ENCODE results near the gene TSC1. TPM values are rescaled to one million over a fixed set of nuclear protein-coding genes. Genes with fewer than 3 reads are reported as not detected.
"Not testable (repeated sequence)": the region's sequence is repeated elsewhere in the genome, so short reads cannot be mapped to it uniquely, and the experiment has no call there.

Gene TSC1
- total RNA-seq, 1 donor from 2014 or later, result 22.6 TPM

DNA sequence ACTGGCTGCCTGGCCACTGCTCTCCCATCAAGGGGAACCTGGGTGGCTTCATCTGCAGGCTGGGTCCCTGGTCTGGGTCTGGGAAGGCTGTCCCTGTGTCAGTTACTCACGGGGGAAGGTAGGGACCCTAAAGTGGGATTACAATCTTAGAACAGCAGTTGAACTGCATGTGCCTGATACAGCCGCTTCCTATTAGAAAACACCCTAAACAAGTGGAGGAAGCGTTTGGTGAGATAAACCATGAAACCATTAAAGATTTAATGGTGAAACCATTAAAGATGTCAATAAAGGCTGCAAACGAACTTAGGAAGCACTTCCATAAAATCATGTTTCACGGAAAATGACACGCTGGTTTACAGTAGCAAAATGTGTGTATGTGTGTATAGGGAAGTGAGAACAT, 31.5 kb upstream of the TSC1 start:
- ATAC-seq, result no peak

DNA sequence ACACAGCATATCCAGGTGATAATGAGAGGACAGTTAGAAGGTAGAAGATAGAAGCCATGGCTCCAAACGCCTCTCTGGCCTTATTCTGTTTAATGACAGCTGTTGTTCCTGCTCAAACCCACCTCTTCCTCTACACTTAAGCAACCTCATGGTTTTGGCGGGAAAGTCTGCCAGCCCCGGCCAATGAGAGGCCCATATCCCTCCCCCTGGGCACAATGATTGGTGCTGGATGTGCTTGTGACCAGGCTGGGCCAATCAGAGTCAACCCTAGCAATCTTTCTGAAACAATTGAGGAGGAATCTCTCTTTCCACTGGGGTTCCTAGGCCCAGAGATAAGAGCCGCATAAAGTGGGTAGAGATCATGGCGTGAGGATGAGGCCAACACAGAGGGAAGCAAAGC, 29.3 kb upstream of the TSC1 start:
- no peak for ATAC-seq

DNA sequence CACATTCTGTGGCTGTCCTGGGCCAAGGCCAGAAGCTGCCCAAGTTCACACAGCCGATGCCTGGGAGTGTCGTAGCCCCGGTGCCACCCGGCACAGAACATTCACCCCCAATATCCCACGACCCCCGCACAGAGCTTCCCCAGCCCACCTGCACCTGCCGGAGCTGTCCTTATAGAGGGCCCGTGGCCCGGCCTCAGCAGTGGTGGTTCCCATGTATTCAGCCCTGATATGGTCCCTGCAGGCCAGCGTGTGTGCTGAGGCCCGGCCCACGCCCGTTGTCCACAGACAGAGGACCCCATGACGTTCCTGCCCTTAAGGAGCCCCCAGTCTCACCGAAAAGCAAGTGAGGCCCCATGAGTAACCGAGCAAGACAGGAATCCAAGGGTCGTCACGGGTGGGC, 28.8 kb upstream of the TSC1 start:
- ATAC-seq, result peak; percentile 22

DNA sequence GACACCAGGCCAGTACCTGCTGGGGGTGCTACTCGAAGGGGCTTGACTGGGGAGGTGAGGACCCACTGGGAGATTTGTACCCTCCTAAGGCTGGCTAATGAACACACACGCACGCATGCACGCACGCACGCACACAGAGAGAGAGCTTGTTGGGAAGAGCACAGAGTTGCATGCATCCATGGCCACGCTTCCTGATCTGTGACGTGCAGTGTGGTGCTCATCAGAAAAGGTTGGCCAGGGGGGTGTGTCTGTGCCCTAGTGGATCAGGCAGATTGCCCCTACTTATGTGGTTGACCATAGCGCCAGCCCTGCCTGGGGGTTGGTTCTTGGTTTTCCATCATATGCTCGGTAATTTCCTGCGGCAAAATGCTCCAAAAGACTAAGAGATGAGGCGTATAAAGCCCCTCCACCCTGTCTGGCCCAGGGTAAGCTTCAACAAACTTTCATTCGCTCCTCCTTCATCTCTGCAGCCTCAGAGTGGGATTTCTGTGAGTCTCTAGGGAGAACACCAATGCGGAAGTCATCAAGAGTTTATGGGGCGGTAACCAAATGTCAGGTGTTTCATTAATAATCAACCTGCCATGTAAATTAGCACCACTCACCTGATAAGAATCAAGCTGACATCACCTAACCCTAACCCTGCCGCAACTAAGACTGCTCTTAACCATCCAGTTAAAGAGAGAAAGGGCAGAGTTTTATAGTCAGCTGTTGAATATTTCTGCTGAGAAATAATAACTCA, 26.1 kb upstream of the TSC1 start:
- ATAC-seq, result no peak

DNA sequence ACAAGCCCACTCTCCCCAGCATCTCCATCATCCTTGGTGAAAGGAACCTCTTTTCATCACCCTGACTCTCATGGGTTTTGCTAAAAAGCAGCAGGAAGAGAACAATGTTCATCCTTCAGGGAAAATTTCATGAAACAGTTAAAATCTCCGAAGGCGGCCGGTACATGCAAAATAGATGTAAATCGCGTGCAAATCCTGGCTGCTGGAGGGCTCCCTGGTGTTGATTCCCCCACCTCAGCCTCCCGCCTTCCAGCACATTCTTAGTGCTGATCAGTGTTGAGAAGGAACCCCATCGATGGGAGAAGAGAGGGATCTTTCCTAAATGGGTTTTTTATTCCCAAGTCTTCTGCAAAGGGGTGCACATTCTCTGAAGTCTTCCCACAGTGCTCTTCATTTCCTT, 25.4 kb upstream of the TSC1 start:
- no peak for ATAC-seq

DNA sequence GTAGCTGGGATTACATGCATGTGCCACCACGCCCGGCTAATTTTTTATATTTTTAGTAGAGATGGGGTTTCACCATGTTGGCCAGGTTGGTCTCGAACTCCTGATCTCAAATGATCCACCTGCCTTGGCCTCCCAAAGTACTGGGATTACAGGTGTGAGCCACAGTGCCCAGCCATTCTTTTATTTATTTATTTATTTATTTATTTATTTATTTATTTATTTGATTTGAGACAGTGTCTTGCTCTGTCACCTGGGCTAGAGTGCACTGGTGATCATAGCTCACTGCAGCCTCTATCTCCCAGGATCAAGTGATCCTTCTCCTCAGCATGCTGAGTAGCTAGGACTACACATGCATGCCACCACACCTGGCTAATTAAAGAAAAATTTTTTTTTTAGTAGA, 23.5 kb upstream of the TSC1 start:
- ATAC-seq, result not testable (repeated sequence)

DNA sequence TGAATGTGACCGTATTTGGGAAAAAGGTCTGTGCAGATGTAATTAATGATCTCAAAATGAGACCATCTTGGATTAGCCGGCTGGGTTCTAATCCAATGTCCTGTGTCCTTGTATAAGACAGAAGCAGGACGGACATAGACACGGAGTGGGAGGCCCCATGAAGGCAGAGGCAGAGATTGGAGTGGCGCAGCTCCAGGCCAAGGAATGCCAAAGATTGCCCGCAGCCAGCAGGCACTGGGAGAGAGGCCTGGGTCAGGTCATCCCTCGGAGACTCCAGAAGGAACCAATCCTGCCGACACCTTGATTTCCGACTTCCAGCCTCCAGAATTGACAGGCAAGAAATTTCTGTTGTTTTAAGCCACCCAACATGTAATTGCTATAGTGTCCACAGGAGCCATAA, 21.1 kb upstream of the TSC1 start:
- ATAC-seq, result no peak

DNA sequence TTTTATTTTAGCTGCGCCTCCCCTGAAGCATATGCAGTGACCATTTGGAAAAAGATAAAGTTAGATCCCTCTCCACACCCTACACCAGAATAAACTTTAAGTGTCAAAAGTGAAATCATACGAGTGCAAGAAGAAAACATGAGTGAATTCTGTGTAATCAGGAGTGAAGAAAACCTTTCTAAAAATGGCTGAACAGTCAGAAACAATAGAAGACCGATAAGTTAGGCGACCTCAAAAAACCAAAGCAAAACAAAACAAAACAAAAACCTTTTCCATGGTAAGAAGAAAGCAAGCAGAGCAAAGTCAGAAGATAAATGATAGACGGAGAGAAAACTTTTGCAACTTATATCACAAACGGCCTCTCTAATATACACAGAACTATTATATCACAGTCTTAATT, 16.6 kb upstream of the TSC1 start:
- ATAC-seq, result no peak

DNA sequence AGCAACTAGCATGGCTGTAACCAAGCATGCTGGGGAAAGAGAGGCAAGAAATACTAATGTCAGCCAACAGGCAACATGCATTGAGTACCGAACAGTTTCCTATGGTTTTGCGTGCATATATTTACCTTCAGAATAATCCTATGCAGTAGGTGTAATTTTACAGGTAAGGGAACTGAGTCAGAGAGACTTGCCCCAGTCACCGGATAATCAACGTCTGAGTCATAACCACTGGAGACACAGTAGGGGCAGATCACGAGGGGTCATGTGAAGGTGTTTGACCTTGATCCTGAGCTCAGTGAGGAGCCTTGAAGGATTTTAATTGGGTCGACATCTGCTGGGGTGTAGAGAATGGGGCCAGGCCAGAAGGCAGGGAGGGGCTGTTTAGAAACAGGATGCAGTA, 13.4 kb upstream of the TSC1 start:
- ATAC-seq, result no peak

DNA sequence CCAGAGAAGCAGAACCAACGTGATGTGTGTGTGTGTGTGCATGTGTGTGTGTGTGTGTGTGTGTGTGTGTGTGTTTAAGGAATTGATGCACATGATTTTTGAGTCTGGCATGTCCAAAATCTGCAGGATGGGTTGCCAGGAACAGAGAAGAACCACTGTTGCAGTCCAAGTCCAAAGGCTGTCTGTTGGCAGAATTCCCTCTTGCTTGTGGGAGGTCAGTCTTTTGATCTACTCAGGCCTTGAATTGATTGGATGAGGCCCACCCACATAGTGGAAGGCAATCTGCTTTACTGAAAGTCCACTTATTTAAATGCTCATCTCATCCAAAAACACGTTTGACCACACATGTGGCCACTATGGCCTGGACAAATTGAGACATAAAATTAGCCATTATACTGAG, 11.4 kb upstream of the TSC1 start:
- ATAC-seq, result no peak

DNA sequence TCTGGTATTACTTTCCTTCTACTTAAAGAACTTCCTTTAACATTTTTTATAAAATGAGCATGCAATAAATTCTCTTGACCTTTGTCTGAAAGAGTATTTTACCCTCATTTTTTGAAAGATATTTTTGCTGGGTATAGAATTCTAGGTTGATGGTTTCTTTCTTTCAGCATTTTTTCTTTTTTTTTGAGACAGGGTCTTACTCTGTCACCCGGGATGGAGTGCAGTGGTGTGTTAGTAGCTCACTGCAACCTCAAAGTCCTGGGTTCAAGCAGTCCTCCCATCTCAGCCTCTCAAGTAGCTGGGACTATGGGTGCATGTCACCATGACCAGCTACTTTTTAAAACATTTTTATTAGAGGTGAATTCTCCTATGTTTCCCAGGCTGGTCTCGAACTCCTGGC, 10.7 kb upstream of the TSC1 start:
- ATAC-seq, result no peak

DNA sequence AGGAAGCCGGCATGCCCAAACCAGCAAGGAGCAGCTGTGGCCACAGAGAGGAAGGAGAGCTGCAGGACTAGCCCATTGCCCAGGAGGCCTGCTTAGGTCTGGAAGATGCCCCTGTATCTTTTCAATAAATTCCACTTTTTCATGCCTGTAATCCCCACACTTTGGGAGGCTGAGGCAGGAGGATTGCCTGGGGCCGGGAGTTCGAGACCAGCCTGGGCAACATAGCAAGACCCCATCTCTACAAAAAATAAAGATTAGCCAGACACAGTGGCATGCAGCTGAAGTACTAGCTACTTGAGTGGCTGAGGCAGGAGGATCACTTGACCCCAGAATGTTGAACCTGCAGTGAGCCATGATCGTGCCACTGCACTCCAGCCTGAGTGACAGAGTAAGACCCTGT, 5.3 kb upstream of the TSC1 start:
- no peak for ATAC-seq

DNA sequence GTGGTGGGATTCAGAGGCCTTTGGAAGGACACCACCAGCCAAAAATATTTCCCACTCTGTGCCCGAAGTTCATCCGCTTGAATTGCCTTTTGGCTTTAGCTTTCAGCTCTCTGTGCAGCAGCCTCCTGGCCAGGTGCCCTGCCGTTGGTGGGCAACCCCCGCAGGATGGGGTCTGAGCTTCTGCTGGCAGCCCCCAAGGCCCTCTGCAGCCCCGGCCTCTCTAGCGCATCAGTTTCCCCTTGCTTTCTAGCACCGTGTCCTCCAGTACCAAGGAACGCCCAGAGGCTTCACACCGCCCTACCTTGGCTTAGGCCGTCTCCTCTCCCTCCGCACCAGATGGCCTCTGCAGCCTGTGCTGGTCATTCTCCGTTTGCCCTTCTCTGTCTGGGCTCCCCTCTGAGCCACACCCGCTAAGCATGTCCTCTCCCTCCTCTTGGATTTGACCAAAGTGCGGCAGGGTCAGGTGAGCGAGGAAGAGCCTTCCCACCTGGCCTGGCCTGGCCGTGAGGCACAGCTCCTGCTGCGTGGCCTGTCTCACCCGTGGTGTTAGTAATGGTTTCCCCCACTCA, 4.2 kb upstream of the TSC1 start:
- ATAC-seq, result no peak

DNA sequence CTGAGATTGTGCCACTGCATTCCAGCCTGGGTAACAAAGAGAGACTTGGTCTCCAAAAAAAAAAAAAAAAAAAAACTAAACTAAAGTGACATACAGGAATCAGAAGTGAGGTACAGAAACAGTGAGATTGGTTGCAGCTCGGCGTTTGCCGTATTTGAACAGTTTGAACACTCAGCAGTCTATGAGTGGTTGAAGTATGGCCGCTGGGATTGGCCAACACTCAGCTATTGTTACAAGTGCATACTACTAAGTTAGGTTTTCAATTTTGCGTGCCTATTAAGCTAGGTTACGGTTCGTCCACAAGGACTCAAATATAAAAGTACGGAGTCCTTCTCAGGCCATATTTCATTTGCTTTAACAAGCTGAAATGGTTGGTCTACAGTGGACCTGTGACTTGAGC, 3.3 kb upstream of the TSC1 start:
- no peak for ATAC-seq

DNA sequence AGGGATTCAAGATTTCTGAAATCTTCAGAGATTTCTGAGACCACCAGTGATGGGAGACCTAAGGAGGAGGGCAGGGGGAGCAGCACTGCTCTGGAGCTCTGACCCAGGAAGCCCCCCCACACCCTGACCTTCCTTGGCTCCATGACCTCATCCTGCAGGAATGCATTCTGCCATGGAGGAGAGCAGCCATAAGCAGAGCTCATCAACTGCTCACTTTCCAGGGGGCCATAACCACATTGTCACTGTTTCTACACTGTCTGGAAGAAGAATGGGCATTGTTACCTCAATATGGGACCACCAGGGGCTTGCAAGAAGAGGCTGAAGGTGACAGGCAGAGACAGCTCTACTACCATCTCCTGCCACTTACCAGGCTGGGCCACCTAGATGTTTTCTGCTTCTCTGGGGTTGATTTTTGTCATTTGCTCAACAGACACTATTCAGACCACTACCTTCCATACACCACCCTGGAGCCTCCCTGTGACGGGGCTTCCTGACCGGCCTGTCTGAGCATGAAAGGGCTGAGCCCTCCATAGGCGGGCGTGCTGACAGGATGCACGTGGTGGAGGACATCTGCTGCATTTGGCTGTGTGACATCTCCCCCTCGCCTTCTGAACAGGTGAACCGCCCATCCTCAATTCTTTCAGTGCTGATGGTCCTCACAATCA, 2.3 kb upstream of the TSC1 start:
- ATAC-seq, result no peak

DNA sequence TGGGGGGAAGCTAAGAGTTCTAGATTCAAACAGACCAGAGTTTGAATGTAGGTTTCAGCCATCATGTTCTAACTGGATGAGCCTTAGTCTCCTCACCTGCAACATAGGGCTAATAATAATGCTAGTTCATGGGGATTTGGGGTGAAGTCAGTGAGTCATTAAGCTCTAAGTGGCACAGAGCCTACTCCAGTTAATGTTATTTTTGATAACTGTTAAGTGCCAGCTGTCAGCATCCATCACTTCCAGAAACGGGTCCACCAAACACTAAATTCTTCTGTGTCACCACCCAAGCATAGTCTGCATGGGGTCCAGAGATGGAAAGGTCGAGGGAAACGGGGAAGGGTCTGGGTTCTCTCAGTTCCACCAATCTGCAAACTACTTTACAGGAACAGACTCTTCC, 1.8 kb upstream of the TSC1 start:
- ATAC-seq, result no peak

DNA sequence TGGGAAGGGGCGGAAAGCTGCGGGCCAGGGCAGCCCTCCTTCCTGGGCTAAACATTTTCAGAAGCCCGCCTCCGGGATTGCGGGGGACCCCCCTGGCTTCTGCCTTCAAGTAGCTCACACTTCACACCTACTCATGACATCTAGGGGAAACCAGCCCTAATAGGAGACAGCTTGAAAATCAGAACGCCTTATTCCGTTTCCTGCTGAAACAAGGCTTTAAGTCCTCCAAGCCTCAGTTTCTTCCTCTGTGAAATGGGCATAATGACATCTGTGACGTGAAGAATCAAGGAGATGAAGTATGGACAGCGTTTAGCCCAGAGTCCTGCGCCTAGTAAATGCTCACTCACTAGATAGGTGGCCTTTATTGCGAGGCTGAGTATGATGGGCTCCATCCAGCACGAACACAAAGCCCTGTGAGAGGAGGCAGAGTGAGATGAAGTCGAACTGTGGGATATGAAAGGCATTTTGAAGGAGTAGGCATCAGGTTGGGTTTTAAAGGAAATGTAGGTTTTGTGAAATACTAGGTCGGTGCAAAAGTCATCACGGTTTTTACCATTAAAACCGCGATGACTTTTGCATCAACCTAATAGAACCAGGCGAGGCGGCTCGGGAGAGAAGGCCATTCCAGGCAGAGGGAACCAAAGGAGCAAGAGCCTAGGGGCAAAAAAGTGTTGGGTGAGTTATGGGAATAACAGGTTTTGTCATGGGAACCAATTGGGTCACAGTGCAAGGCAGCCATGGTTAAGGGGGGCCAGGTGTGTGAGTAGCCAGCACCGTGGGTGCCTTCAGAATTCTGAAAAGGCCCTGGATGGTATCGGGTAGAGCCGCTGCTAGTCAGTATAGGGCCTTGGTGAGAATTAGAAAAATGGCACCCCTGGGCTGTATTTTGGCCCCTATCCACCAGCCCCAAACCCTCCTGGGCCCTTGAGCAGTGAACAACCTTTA, 1.0 kb upstream of the TSC1 start:
- ATAC-seq, result no peak

DNA sequence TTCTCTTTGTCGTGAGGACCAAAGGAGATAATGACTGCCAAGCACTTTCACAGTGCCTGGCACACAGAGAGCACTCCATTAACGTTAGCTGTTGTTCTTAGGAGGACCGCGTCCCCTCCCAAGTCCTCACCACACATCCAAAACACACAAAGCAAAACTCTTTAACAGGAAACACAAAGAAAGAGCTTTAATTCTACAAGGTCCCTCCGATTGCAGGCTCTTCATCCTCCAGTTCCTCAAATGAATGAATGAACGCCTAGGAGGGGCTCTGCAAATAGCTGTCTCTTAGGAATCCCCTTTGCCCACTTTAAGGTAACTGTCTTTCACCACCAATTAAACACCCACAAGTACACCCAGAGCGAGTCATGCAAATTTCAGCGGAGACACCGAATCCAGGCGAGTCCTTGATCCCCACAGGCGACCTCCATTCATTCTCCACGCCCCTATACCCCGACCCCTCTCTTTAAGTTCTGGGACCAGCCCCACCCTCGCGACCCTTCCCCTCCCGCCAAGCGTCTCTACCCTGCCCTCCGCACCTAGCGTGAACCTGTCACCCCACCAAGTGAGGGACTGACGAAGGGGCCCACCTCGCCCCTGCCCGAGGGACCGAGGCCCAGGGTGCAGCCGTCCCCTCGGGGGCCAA, 644 bp downstream of the TSC1 start:
- peak; percentile 20 for ATAC-seq

DNA sequence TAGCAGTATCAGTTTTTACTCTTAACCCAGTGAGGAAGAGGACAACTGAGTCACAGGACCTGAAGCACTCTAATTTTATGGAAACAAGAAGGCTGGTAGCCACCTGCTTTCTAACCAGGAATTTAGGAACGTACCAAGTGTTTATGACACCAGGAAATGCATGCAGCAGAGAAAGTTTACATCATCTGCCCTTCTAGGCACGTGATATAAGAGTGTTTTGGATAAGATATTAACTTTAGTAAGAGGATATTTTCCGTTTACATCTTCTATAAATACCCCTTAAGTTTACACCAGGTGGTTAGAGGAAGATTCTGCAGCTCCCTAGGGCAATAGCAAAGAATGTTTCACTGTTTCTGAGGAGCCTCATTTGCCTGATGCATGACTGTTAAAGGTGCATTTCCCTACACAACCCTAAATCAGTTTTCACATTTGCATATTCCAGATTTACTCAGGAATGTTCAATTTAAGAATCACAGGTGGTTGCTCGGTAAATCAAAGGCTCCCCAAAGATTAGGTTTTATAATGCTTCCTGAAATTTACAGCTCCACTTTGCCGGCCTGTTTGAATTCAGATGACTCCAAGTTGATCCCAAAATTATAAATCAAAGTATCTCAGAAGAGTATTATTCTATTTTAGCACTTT, 1.8 kb downstream of the TSC1 start:
- ATAC-seq, result no peak

DNA sequence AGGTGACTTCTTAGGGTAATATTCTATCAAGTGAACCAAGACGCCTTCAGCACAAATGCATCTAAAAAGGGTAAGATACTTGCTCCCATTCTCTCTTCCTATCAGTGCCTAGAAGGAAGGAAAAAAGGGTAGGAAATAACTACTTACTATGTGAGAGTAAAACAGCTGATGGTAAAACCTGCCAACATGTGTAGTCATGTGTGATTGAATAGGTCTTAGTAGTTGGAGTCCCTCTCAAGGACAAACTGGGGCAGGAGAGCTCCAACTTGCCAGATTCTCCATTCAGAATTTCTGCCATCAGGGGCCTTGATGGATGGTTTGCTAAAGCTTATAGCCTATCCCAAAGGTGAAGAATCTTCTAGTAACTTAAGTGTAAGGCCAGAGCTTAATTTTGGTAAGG, 5.2 kb downstream of the TSC1 start:
- no peak for ATAC-seq

DNA sequence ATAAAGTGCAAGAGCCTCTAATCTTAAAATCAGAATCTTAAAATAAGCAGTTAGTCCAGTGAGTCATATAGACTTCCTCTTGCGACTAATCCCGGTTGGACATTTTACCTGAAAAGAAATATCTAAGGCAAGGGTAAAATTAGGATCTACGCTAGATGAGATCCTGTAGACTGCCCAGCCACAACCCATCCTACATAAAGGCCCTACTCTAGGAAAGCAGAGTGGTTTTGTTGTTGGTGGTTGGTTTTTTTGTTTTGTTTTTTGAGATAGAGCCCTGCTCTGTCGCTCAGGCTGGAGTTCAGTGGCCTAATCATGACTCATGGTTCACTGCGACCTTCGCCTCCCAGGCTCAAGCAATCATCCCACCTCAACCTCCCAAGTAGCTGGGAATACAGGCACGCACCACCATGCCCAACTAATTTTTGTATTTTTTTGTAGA, 6.9 kb downstream of the TSC1 start:
- no peak for ATAC-seq

DNA sequence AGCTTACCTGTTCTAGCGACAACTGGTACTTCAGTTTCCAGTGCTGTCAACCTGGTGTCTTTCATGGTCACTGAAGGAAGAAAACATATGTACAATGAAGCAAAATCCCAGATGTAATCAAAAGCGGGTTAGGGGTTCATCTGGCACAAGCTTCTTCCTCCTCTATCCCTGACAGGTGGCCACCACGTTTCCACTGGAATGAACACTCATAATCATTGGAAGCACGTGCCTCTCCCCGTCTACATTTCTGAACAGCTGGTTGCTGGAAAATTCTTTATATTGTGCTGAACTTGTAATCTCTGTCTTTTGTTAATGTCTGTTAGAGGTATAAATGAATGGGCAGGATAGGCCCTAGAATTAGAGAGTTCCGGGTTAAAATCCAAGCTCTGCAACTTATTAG, 9.4 kb downstream of the TSC1 start:
- no peak for ATAC-seq
